OCI-LY7 (cell line): Measurements from ENCODE around the gene MMP11.

ENCODE experiments used
- EZH2phosphoT487 ChIP-seq: fragments of 200-600 bp; sonication (generic); IDR thresholded peaks from 2 replicates; pipeline ENCODE4 v1.6.1; 2018; ENCODE audit warnings: low read depth, borderline replicate concordance, mild to moderate bottlenecking, mixed run types, antibody characterized with exemption, low read length, moderate library complexity, mixed read lengths
- TF ChIP-seq, protein P1 (sequence below): fragments of 200-600 bp; sonication (generic); conservative IDR thresholded peaks from 2 replicates; pipeline ENCODE4 v1.5.1; 2014; ENCODE audit warnings: mild to moderate bottlenecking, antibody characterized with exemption, low read length, moderate library complexity, mixed read lengths

DNA sequence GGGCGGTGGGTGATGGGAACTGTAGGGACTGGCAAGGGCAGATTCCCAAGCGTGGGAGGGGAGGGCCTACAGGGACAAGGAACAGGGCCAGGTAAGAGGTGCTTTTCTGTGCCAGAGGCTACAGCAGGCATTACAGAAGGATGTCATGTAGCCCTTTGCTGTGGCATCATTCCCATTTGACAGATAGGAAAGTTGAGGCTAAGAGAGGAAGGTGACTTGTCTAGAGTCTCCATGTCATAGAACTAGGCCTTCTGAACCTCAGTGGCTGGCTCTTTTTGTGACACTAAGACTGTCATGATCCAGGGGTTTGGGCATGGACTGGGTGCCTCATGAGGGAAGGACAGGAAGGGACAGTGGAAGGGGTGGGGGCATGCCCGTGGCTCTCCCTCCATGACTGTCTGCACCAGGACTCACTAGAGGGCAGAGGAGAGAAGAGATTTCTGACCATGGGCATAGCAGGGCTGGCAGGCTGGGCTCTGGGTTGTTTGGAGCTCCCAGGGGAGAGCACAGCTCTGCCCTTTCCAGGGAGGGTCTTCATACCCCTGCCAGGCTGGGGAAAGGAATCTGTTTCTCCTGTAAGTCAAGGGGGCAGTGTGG lies 3.2 kb downstream of the MMP11 start:
- TF ChIP-seq, protein P1, sequence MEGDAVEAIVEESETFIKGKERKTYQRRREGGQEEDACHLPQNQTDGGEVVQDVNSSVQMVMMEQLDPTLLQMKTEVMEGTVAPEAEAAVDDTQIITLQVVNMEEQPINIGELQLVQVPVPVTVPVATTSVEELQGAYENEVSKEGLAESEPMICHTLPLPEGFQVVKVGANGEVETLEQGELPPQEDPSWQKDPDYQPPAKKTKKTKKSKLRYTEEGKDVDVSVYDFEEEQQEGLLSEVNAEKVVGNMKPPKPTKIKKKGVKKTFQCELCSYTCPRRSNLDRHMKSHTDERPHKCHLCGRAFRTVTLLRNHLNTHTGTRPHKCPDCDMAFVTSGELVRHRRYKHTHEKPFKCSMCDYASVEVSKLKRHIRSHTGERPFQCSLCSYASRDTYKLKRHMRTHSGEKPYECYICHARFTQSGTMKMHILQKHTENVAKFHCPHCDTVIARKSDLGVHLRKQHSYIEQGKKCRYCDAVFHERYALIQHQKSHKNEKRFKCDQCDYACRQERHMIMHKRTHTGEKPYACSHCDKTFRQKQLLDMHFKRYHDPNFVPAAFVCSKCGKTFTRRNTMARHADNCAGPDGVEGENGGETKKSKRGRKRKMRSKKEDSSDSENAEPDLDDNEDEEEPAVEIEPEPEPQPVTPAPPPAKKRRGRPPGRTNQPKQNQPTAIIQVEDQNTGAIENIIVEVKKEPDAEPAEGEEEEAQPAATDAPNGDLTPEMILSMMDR, result no peak; the same call in 1 of the 2 replicates
- no peak for TF ChIP-seq EZH2phosphoT487
